ENCODE data around the gene GON4L.
A peak's percentile ranks its signal among the peaks of the same experiment; 100 is the strongest.
"Not testable (repeated sequence)": the region's sequence is repeated elsewhere in the genome, so short reads cannot be mapped to it uniquely, and the experiment has no call there.

GON4L gene

GRCh38 chr1:155827450-155827849 is 29.6 kb downstream of the GON4L start:
- DNase-seq, result no peak

DNA sequence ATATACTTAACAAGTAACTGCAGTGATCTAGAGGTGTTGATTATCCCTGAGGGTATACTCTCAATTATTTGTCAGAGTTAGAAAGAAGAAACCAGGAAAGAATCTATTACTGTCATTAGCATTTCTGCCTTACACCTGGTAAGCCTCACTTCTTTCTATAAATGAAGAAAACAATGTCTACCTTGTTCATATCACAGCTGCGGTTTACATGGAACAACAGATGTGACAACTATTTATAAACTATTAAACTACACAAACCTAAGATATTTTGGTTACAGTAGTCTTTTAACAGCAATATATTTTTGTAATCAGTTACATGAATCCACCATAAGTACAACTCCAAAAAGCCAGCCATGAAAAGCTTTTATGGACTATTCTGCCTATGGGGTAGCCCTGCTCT is 40.7 kb downstream of the GON4L start:
- no peak for DNase-seq

DNA sequence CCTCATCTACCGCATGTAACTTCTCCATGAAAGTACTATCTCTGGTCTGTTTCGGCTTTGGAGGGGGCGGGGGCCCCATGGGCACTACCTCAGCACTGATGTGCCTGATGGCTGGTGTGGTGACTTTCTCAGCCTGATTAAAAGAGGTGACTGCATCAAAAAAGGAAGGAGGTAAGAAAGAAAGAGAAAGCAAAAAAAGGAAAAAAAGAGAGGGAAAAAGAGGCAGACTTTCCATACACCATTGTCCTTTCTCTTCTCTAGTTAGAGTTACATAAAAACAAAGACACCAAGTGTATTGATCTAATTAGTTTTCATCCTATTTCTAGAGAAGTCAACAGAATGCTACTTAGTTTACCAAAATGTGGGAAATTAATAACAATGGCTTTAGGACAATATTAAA is 43.3 kb downstream of the GON4L start:
- no peak for DNase-seq

GRCh38 chr1:155812878-155813277 is 44.1 kb downstream of the GON4L start:
- no peak for DNase-seq

- DNase-seq, result no peak
These were observed 47.9 kb downstream of the GON4L start for GRCh38 chr1:155809088-155809487.

- no peak for DNase-seq
These were observed 55.9 kb downstream of the GON4L start for GRCh38 chr1:155801149-155801548.

DNA sequence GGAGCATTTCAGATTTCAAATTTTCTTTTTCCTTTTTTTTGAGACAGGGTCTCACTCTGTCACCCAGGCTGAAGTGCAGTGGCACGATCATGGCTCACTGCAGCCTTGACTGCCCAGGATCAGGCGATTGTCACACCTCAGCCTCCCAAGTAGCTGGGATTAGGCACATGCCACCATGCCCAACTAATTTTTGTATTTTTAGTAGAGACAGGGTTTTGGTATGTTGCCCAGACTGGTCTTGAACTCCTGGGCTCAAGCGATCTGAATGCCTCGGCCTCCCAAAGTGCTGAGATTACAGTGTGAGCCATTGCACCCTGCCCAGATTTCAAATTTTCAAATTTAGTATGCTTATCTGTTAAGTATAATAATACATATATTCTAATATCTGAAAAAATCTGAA is 61.4 kb downstream of the GON4L start:
- not testable (repeated sequence) for DNase-seq

DNA sequence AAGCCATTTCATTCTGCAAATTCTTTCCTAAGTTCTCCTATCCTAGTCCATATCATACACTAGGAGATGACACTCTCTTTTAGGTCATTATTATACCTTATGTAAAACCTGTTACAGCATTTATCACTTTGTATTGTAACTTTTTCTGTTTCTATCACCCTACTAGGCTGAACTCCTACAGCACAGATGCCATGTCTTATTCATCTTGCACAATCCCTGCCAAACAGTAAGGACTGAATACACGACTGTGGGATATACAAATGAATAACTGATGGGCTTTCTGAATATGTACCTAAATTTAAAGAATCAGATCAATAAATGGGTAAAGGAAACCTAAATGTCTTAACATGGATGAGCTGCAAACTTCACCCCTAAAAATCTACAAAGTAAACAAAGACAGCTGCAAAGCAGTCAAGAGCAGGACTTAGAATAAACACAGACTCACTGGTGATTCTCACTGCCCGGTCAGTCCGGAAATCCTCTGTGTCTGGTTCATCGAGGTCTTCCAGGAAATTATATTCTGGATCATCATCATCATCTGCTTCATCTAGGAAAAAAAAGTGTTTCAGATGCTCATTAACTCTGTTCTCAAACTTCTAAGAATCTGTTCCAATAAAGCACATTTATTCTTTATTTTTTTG is 62.3 kb downstream of the GON4L start:
- no peak for DNase-seq

GRCh38 chr1:155793213-155793612 is 63.8 kb downstream of the GON4L start:
- DNase-seq, result no peak

GRCh38 chr1:155777582-155777981 is 79.4 kb downstream of the GON4L start:
- no peak for DNase-seq

DNA sequence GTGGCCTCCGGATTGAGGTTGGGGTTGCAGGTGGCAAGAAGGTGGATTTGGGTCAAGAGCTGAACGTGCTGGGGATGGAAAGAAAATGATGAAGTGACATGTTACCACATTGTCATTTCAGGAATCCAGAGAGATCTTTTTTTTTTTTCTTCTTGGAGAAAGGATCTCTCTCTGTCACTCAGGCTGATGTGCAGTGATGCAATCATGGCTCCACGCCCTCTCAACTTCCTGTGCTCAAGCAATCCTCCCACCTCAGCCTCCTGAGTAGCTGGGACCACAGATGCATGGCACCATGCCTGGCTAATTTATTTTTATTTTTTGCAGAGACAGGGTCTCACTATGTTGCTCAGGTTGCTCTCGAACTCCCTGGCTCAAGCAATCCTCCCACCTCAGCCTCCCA is 80.6 kb downstream of the GON4L start:
- DNase-seq, result no peak

DNA sequence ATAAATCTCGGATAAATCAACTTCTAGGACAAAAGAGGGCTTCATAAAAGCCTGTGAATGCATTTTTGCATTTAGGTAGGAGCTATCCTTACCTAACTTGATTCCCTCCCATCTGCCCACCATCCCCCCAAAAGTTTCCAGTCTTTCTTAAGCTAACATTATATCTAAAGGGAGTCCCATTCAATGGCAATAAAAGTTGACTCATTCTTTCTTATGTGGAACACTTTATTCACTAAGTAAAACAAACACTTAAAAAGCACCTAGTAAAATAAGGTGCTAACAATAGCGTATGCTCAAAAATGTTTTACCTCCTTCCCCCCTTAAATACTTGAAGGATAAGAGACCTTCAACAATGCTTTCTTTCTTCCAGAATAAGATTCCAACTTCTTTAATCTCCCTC is 83.8 kb downstream of the GON4L start:
- DNase-seq, result no peak

- no peak for DNase-seq
These were observed 87.8 kb downstream of the GON4L start for GRCh38 chr1:155769257-155769656.

DNA sequence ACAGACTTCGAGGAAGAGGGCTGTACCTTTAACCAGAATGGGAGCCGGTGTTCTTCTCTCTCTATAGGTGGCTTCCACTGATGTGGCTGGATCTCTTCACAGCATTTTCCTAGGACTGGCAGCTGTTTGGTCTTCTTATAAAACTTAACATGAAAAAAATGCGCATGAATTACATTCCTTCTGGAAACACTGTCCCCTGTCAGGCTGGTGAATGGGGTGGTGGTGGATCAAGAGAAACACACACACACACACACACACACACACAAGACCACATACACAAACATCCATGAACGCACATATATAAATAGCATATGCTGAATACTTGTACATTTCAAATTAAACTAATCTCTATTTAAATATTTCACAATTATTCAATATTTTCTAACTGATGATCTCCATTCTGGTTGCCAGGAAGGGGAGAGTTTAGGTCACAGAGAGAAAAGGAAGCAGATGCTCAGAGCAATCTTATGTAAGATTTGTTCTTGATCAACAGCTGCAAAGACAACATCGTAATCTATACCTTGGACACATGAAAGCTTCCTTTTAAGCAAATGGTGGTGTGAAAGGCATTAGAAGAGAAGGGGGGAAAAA is 89.5 kb downstream of the GON4L start:
- DNase-seq, result not testable (repeated sequence)

- DNase-seq, result not testable (repeated sequence)
These were observed 93.0 kb downstream of the GON4L start for GRCh38 chr1:155763989-155764388.

DNA sequence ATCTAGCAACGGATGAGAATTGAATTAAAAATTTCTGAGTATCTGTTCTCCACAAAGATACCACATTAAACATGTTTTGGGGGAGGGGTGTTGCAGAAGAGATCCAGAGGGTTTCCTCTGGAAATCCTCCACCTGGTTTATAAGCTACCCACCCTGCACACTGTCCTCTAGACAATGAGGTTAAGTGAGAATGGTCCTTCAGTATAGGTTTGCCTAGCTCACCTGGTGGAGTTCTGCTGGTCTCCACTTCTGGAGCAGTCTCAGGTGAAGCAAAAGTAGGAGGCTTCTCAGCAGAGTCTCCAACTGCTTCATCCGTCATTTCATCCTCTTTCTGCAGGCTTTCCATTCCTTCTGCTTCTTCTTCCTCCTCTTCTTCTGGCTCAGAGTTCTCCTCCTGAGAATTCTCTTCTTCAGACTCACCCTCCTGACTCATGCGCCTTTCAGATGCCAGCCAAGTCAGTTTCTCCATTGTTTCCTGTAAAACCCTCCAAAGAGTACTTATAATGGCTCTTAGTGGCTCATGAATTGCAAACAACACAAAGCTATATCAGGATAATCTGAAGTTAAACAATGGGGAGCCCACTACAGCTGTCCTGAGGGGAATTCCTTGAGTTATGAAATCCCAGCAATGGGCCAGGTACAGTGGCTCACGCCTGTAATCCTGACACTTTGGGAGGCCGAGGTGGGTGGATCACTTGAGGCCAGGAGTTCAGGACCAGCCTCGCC is 93.8 kb downstream of the GON4L start:
- peak in 1 of 2 experiments; percentile 38 for DNase-seq

DNA sequence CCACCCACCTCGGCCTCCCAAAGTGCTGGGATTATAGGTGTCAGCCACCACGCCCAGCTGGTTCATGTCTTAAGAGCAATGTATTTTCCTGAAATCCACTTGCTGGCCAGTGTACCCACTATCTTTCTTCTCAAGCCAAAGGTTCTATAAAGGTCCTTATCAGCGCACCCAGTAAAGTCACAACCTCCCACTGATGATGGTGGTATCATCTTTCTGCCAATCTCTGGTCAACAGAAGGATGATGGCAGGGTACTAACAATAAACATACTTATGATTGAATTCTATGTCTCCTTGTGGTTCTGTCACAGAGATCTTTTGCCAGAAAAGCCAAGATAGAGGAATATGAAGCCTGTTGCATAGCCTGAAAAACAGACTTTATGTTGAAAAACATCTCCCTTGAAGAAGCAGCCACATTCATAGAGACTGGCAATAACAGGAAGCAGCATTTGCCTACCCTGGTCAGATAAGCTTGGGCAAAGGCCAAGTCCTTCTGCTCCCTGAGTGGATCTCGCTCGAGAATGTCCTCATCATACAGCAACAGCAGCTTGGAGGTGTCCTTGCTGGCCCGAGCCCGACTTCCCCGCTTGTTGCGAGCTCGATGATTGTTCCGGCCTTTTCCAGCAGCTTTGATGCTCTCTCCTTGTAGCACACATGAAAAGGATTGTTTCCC is 95.1 kb downstream of the GON4L start:
- no peak for DNase-seq

DNA sequence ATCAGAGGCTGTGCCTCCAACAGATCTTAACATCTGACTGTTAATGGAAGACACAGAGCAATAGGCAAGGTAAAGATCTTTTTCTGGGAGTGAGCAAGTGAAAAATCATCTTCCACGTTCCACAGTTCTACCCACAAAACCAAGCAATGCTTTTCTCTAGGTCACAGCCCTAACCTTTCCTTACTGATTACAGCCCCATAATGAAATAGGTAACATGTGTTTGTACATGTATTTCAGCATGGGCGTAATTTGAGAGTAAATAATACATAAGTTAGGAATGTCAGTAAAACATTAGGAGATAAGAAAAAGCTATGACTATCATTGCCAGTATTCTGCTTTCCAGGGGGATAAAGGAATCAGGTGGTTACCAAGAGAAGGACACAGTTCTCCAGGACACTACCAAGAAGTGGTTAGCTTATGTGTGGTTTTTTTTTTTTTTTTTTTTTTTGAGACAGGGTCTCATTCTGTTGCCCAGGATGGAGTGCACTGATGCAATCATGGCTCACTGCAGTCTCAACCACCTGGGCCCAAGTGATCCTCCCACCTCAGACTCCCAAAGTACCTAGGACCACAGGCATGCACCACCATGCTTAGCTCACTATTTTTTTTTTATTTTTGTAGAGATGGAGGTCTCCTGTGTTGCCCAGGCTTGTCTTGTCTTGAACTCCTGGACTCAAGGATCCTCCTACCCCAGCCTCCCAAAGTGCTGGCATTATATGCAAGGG is 96.1 kb downstream of the GON4L start:
- no peak for DNase-seq

- DNase-seq, result no peak
These were observed 96.9 kb downstream of the GON4L start for GRCh38 chr1:155759966-155760630.

DNA sequence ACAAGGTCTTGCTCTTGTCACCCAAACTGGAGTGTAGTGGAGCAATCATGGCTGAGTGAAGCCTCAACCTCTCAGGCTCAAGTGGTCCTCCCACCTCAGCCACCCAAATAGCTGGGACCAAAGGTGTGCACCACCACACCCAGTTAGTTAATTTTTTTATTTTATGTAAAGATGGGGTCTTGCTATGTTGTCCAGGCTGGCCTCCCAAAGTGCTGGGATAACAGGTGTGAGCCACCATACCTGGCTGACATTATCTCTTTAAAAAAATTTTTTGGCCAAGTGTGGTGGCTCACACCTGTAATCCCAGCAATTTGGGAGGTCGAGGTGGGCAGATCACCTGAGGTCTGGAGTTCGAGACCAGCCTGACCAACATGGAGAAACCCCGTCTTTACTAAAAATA is 98.0 kb downstream of the GON4L start:
- DNase-seq, result not testable (repeated sequence)

DNA sequence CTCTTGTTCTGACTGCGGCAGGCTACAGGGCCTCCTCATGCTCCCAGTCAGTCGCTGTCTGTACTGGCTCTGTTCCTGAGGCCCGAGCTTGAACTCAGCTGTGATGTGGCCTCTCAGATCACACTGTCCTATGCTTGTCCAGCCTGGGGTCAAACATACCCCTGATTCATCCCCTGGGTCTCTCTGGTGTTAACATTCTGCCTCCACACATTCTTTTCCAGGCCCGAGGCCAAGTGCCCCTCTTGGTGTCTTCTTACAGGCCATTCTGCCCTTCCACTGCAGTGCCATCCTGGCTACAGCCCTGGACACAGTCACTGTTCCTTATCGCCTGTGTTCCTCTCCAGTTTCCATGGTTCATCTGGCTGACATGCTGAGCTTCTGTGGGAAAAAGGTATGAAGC is 108.9 kb downstream of the GON4L start:
- DNase-seq, result not testable (repeated sequence)

- DNase-seq, result not testable (repeated sequence)
These were observed 109.4 kb downstream of the GON4L start for GRCh38 chr1:155747586-155747985.

Measured in NCI-H446 (cell line).